Measurements from ENCODE around the gene ADAMTS19. TPM values are rescaled to one million over a fixed set of nuclear protein-coding genes. Genes with fewer than 3 reads are reported as not detected.

Gene ADAMTS19
- total and polyA plus RNA-seq, 2 of the 13 experiments (the other 11 are each of a cell fraction or from before 2014, with no cell fraction given), result not detected

GRCh38 chr5:129767927-129768380 is 307.9 kb downstream of the ADAMTS19 start (continued):
- TF ChIP-seq, protein P1, sequence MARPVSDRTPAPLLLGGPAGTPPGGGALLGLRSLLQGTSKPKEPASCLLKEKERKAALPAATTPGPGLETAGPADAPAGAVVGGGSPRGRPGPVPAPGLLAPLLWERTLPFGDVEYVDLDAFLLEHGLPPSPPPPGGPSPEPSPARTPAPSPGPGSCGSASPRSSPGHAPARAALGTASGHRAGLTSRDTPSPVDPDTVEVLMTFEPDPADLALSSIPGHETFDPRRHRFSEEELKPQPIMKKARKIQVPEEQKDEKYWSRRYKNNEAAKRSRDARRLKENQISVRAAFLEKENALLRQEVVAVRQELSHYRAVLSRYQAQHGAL (CRISPR knock-in tag; IDR thresholded peaks at IDR 0.05; ENCODE audit: not compliant biosample characterization), result no peak
- TF ChIP-seq ZNF205 (CRISPR knock-in tag; IDR thresholded peaks at IDR 0.05), result no peak

DNA sequence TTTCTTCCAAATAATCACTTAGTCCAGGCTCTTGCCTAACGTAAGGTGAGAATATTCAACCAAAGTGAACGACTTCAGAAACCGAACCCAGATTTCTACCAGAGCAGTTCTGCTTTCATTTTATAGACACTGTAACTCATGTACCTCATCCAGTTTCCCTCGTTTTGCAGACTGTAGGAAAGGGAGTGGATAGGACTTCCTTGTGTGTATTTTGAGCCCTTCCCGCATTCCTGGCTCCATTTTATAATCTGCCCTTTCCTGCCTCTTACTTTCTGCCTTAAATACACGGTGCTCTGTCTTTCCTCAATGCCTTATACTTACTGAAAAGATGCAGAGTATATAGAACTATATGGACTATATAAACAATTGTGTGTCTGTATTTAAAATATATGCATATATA is 308.6 kb downstream of the ADAMTS19 start:
- Histone ChIP-seq H2AFZ (ENCODE audit: low read length) (peak overlapping the region; percentile 54), H3K27me3 (ENCODE audit: control insufficient read depth in 1 of 2, insufficient read depth in 2 of 2, low read length in 2 of 2) (no peaks in the 10 kb centered on the region), H3K36me3 (replicated peaks in 1 of 2; ENCODE audit: control insufficient read depth in 1 of 2, insufficient read depth in 2 of 2, low read length in 2 of 2) (no peaks in the 10 kb centered on the region), H3K9me3 (ENCODE audit: low read length) (no peaks in the 10 kb centered on the region), H3K9ac (ENCODE audit: insufficient read depth, low read depth, low read length) (no peak overlapping the region), H3K4me2 (ENCODE audit: low read depth, low read length) (no peak overlapping the region), H3K27ac (ENCODE audit: extremely low read length, insufficient read depth, low read length) (no peak overlapping the region), H3K4me3 (replicated peaks in 1 of 3; ENCODE audit: insufficient read depth in 1 of 3, low read depth in 2 of 3, low read length in 3 of 3) (no peak overlapping the region), H3K4me1 (ENCODE audit: insufficient read depth, low read length) (no peaks in the 10 kb centered on the region), H3K79me2 (ENCODE audit: insufficient read depth, low read length) (no peaks in the 10 kb centered on the region), H4K20me1 (ENCODE audit: insufficient read depth, low read length) (no peaks in the 10 kb centered on the region)
- intact Hi-C loops (cut with micrococcal nuclease; ENCODE audit: unreplicated experiment) (loop anchor here (1.0 to 5.0 kb wide), 5 partner anchors 104 to 861 kb away; partner anchors contain the start of gene ADAMTS19), in situ Hi-C loops (cut with HindIII; ENCODE audit: extremely low pct_ligation_motif_present, low pct_unique_long_range_greater_than_20kb) (loop anchor here (10.0 kb wide), 2 partner anchors 104 to 1554 kb away; no protein-coding TSS in a partner anchor)
- ChIA-PET POLR2A (no interaction called here), CTCF (ENCODE audit: low intra/inter-chr PET ratio, low total read pairs) (interaction anchor here (2.5 kb wide), 2 partner anchors 104 to 1556 kb away, joined by 11 to 28 read pairs; no protein-coding TSS in a partner anchor)
- DNase-seq (ENCODE audit: low spot score) (no peak), FAIRE-seq (no peak), ATAC-seq (no peak)
- 42% methylated on average over 6 of the region's 6 CpGs for WGBS (ENCODE audit: low lambda C conversion rate)
- no TSS peak for BruUV-seq (replicated peaks)
- TF ChIP-seq KLF9 (CRISPR knock-in tag; IDR thresholded peaks at IDR 0.05; ENCODE audit: low read depth) (no peak), ZNF644 (CRISPR knock-in tag; IDR thresholded peaks at IDR 0.05; ENCODE audit: low read depth) (no peak), HIC2 (CRISPR knock-in tag; IDR thresholded peaks at IDR 0.05; ENCODE audit: low read depth) (no peak), ZNF30 (CRISPR knock-in tag; IDR thresholded peaks at IDR 0.05) (no peak), ZNF17 (CRISPR knock-in tag; IDR thresholded peaks at IDR 0.05) (no peak)

Data from HepG2 (cell line).